Fibroblast of villous mesenchyme (primary cell): ENCODE results near the gene CCDC192. TPM values are rescaled to one million over a fixed set of nuclear protein-coding genes. Genes with fewer than 3 reads are reported as not detected.

ENCODE experiments used
- DNase-seq: peaks from one replicate; pipeline ENCODE4 v3.0.0-alpha.2; 2010; ENCODE audit warnings: low read depth
- H3K4me3 ChIP-seq: 2 replicates; pipeline ENCODE4 v1.5.1; 2011; ENCODE audit warnings: low read depth, mild to moderate bottlenecking, low read length
- total RNA-seq: library from RNA; depleted of rRNA; stranded (reverse); fragments of >200 nt; gene quantifications from 2 replicates; pipeline ENCODE4 v1.2.3, GENCODE V29; 2012
- TF ChIP-seq, protein P1 (sequence below): IDR thresholded peaks from 2 replicates; pipeline ENCODE4 v1.5.1; 2012; ENCODE audit warnings: low read depth, mild to moderate bottlenecking, low read length; ENCODE audit not compliant: insufficient read depth

CCDC192 gene
- total RNA-seq, 1 donor = not detected

DNA sequence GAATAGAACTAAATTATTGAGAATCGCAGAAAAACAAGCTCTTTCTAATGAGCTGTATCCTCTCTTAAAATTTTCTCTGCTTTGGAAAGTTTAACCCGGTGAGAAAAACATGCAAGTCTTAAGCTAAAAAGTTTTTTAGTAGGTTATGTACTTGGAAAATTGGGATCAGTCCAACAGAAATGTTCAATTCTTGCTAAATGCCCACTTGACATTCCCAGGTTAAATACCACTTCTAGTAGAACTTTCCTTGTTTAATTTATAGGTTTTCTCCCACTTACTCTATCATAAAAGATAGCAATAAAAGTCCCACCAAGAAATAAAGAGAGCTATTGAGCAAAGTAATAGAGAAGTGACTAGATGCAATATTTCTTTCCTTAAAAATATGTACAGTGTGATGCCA is 157.1 kb downstream of the CCDC192 start:
- H3K4me3 ChIP-seq = no peak overlapping the region
- TF ChIP-seq, protein P1, sequence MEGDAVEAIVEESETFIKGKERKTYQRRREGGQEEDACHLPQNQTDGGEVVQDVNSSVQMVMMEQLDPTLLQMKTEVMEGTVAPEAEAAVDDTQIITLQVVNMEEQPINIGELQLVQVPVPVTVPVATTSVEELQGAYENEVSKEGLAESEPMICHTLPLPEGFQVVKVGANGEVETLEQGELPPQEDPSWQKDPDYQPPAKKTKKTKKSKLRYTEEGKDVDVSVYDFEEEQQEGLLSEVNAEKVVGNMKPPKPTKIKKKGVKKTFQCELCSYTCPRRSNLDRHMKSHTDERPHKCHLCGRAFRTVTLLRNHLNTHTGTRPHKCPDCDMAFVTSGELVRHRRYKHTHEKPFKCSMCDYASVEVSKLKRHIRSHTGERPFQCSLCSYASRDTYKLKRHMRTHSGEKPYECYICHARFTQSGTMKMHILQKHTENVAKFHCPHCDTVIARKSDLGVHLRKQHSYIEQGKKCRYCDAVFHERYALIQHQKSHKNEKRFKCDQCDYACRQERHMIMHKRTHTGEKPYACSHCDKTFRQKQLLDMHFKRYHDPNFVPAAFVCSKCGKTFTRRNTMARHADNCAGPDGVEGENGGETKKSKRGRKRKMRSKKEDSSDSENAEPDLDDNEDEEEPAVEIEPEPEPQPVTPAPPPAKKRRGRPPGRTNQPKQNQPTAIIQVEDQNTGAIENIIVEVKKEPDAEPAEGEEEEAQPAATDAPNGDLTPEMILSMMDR = no peak
- no peak for DNase-seq

DNA sequence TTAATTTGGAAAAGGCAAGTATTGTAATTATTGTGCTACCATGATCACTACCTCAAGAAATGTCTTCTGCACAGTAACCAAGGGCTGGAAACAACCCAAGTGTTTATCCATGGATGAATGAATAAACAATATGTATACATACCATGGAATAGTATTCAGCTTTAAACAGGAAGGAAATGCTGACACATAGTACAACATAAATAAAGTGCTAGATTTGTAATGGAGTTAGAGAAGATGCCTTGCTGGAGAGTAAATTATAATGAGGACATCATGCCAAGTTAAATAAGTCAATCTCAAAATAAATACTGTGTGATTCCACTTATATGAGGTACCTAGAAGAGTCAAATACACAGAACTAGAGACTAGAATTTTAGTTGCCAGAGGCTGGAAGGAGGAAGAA is 160.0 kb downstream of the CCDC192 start:
- no peak overlapping the region for H3K4me3 ChIP-seq
- TF ChIP-seq, protein P1 = no peak
- DNase-seq = no peak

DNA sequence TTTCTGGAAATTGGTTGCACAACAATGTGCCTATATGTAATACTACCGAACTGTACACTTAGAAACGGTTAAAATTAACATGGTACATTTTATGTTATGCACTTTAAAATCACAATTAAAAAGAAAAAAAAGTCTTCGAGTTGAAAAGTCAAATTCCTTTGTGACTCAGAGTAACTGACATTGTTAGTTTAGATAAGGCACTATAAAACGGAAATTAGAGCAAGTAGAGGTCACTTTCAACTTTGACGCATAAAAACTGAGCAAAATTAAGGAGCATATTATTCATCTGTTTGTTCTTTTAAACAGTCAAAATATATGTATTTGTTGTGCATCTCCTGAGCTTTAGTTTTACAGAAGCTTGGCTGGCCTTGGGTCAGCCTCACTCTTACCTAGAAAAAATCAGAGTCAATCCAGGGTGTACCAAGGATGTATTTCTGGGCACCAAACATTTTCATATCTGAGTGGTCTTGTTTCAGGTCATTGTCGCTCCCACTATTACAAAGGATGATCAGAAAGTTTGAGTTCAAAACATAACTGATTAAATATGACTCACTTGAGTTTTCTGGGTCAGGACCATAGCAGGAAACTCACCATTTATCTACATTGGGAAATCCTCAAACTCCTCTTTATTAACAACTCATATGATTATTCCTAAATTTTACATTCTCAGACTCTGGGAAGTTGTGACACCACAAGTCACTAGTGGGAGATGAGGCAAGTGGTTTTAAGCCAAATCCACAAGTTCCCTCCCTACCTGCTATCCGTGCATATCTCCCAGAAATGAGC is 160.6 kb downstream of the CCDC192 start:
- no peak for DNase-seq
- no peak overlapping the region for H3K4me3 ChIP-seq
- TF ChIP-seq, protein P1 = no peak

DNA sequence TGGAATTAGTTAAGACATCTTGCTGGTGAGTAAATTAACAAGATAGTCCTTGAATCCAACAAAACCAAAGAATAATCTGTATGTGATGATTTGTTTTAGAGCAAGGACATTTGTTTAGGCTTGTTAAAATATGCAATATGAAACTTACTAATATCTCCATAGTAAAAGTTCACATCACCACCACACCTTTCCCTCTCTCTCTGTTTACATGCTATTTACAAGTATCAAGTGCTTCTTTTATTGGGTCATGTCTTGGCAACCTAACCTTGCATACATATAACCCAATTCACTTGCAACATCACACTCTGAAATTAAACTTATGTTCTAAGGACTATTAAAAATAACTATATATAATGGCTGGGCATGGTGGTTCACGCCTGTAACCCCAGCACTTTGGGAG is 161.3 kb downstream of the CCDC192 start:
- no peak overlapping the region for H3K4me3 ChIP-seq
- TF ChIP-seq, protein P1 = no peak
- no peak for DNase-seq

DNA sequence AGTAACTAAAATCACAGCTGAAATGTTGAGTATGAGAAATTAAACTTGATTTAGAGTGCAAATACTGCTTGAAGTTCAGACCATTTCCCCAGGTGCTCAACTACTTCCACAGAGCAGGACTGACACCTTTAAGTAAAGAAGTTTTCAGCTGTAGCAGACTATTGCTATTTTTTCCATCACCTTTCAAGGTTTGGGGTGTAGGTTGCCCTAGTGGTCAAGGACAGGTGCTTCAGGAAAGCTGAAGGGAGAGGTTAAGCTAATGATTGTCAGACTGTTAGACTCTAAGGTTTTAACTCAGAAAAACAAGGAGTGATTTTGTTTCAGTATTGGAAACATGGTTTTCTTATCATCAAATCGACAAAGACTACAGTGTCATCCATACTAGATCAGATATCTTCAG is 162.1 kb downstream of the CCDC192 start:
- DNase-seq = no peak
- TF ChIP-seq, protein P1 = no peak
- no peak overlapping the region for H3K4me3 ChIP-seq

DNA sequence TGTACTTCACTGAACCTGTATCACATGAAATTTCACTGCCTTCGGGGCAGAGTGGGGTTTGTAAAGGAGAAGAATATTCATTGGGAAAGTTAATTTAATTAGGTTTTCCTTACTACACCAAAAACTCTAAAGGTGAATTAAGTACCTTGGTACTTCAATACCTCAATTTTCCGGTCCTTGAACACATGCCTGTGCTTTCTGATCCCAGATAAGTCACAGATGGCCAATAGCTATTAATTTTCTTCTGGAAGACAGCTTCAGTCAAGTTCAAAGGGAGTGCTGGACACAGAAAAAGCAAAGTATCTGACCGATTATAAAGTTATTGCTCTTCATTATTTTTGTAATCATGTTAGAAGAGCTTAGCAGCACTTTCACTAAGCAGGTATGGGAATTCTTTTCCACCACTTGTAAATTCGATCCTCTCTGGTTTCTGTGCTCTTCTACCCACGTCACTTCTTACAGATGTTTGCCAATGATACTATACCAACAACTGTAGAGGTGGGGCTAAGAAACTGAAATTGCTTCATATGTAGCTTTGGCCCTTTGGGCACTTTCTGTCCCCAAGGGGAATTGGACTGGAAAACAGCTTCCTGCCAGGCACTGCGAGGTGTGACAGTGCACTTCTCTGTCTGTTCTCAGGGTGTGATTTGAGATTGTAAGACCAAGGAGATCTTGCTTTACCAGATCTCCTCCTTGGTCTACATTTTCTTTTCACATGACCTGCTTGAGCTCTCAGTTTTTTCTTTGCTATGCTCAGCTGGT is 164.0 kb downstream of the CCDC192 start:
- TF ChIP-seq, protein P1 = no peak
- no peak for DNase-seq
- H3K4me3 ChIP-seq = no peak overlapping the region
